Measurements from ENCODE around the gene KCNJ9.
A peak's percentile ranks its signal among the peaks of the same experiment; 100 is the strongest.

The KCNJ9 gene

GRCh38 chr1:160085686-160086455, 4.5 kb downstream of the KCNJ9 start:
- no peak for FAIRE-seq
- DNase-seq (ENCODE audit: insufficient read length, low spot score), result peak; percentile 79

GRCh38 chr1:160086456-160086892, 5.1 kb downstream of the KCNJ9 start:
- FAIRE-seq (no peak), DNase-seq (ENCODE audit: insufficient read length, low spot score) (no peak)

GRCh38 chr1:160087118-160087662, 5.9 kb downstream of the KCNJ9 start:
- no peak for FAIRE-seq
- no peak for DNase-seq (ENCODE audit: insufficient read length, low spot score)

- no peak for DNase-seq (ENCODE audit: insufficient read length, low spot score)
- no peak for FAIRE-seq
Measured at GRCh38 chr1:160089883-160090282, 8.5 kb downstream of the KCNJ9 start.

GRCh38 chr1:160090760-160091159, 9.4 kb downstream of the KCNJ9 start:
- no peak for DNase-seq (ENCODE audit: insufficient read length, low spot score)
- FAIRE-seq, result no peak

GRCh38 chr1:160091666-160092223, 10.4 kb downstream of the KCNJ9 start:
- DNase-seq (ENCODE audit: insufficient read length, low spot score) (no peak), FAIRE-seq (no peak)

GRCh38 chr1:160092366-160093068, 11.2 kb downstream of the KCNJ9 start:
- no peak for FAIRE-seq
- DNase-seq (ENCODE audit: insufficient read length, low spot score), result no peak

GRCh38 chr1:160093069-160093395, 11.7 kb downstream of the KCNJ9 start:
- DNase-seq (ENCODE audit: insufficient read length, low spot score) (no peak), FAIRE-seq (no peak)

GRCh38 chr1:160093624-160094290, 12.4 kb downstream of the KCNJ9 start:
- FAIRE-seq (no peak), DNase-seq (ENCODE audit: insufficient read length, low spot score) (no peak)

GRCh38 chr1:160094291-160094625, 12.9 kb downstream of the KCNJ9 start:
- no peak for DNase-seq (ENCODE audit: insufficient read length, low spot score)

GRCh38 chr1:160094806-160095205, 13.5 kb downstream of the KCNJ9 start:
- DNase-seq (ENCODE audit: insufficient read length, low spot score) (no peak), FAIRE-seq (no peak)

More at GRCh38 chr1:160094291-160094625, 12.9 kb downstream of the KCNJ9 start:
- FAIRE-seq, result no peak

GRCh38 chr1:160095382-160096105, 14.2 kb downstream of the KCNJ9 start:
- DNase-seq (ENCODE audit: insufficient read length, low spot score) (no peak), FAIRE-seq (no peak)

- DNase-seq (ENCODE audit: insufficient read length, low spot score) (no peak), FAIRE-seq (no peak)
Measured at GRCh38 chr1:160096274-160097116, 15.2 kb downstream of the KCNJ9 start.

GRCh38 chr1:160097151-160097910, 16.0 kb downstream of the KCNJ9 start:
- DNase-seq (ENCODE audit: insufficient read length, low spot score) (no peak), FAIRE-seq (no peak)

GRCh38 chr1:160097911-160098851, 16.8 kb downstream of the KCNJ9 start, which contains the start of gene IGSF8:
TSS of gene IGSF8 (minus strand) at chr1:160098619. CDS start at chr1:160098472, 147 bp downstream.
- FAIRE-seq (no peak), DNase-seq (ENCODE audit: insufficient read length, low spot score) (peak; percentile 77)

- DNase-seq (ENCODE audit: insufficient read length, low spot score) (peak; percentile 91), FAIRE-seq (no peak)
Measured at GRCh38 chr1:160098852-160099561, 17.7 kb downstream of the KCNJ9 start.

All from HTR-8/SVneo (cell line).